Middle frontal gyrus (tissue), 1 donor: ENCODE data around the gene HECTD1.
"Not testable (repeated sequence)": the region's sequence is repeated elsewhere in the genome, so short reads cannot be mapped to it uniquely, and the experiment has no call there.

Experiments used
- DNase-seq: peaks from one replicate; pipeline ENCODE4 v3.0.0-alpha.2; 2015; ENCODE audit warnings: low spot score; ENCODE audit errors: extremely low spot score

Gene HECTD1

DNA sequence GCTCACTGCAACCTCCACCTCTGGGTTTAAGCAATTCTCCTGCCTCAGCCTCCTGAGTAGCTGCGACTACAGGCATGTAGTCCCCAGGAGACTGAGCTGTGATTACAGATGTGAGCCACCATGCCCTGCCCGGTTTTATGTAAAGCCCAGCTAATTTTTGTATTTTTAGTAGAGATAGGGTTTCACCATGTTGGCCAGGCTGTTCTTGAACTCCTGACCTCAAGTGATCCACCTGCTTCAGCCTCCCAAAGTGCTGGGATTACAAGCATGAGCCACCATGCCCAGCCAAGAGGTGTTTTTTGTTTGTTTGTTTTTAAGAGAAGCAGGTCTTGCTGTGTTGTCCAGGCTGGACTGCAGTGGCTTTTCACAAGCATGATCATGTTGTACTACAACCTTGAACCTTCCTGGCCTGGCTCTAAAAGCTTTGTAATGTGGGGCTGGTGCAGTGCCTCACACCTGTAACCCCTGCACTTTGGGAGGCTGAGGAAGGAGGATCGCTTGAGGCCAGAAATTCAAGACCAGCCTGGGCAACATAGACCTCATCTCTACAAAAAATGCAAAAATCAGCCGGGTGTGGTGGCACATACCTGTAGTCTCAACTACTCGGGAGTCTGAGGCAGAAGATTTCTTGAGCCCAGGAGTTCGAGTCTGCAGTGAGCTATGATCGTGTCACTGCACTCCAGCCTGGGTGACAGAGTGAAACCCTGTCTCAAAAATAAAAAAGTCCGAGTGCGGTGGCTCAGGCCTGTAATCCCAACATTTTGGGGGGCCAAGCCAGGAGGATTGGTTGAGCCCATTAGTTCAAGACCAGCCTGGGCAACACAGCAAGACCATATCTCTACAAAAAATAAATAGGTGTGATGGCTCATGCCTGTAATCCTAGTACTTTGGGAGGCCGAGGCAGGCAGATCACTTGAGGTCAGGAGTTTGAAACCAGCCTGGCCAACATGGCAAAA, 113.4 kb downstream of the HECTD1 start:
- not testable (repeated sequence) for DNase-seq

DNA sequence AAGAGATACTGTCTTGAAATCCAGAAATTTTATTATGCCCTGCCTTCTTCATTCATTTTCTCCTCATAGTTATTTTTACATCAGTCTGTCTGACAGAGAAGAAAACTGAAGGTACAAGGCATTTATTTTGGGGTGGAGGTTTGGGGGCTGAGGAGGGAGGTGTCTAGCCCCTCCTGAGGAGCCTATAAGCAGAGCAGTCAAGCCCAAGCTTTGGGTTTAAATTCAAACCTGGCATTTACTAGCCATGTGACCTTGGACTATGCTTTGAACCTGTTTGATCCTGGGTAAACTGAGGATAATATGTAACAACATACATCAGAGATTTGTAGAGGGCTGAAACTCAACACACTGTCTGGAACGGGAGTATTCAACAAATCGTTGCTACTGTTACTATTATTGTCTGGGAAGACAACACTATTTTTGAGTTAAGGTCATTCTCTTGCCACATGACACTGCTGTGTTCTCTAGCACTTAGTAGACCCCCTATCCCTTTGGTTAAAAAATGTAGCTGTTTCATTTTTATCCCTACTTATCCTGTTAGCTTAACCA, 115.4 kb downstream of the HECTD1 start:
- no peak for DNase-seq

DNA sequence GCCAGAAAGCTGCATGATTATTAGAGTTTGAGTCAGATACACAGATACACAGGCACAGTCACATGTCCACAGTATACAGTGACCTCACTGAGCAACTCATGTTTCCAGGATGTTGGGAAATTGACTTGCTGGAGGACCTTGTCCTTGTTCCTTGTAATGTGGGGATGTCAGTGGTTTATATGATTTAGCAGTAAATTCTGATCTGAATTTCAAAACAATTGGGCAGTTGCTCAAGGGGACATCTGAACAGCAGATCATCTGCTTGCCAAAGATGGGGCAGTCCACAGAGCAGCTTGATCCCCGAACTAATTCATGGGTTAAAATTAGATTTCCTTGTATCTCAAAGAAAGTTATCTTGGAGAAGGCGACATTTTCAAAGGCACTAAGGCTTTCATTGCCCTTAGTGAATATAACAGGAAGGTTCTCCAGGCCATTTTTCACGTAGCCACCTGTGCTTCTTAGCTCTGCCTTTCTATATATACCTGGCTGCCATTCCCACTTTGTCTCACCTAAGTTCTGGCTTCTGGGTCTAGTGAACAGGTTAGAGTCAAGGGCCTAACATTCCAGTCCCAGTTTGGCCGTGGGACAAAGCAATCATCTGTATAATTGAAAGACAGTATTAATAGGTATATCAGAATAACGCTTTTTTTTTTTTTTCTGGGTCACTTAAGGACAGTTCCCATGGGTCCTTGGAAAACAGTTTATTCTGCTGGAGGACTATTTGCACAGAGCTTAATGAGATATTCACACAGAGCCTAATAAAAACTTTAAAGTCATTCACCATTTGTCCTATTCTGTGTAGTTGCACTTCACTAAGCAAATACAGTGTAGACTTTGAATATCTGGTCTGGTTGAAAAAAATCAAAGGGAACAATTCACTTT, 116.5 kb downstream of the HECTD1 start:
- no peak for DNase-seq

DNA sequence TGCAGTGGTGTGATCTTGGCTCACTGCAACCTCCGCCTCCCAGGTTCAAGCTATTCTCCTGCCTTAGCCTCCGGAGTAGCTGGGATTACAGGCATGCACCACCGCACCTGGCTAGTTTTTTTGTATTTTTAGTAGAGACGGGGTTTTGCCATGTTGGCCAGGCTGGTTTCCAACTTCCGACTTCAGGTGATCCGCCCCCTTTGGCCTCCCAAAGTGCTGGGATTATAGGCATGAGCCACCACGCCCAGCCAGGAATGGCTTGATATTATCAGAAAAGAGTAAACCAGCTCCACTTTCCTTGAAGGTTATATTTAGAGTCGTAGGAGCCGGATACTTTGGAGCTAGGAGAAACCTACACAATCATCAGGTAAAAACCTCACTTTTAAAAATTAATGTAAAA, 121.1 kb downstream of the HECTD1 start:
- DNase-seq = not testable (repeated sequence)

DNA sequence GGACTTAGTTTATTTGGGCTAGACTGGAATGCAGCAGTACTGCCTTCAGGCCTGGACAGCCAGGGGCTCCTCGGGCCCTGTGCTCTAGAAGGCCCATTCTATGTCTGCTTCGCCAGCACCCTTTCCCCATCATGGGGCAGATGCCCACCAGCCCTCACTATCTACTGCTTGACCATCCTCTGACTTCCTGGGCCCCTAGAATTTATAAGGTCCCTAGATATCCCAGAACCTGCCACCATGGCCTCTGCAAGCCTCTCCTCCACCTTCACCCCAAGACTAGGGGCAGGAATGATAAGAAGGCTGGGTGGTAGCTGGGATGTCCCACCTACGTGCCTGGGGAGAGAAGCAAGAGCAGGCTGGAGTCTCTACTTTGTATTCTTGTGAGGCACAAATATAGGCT, 122.6 kb downstream of the HECTD1 start:
- DNase-seq = no peak

DNA sequence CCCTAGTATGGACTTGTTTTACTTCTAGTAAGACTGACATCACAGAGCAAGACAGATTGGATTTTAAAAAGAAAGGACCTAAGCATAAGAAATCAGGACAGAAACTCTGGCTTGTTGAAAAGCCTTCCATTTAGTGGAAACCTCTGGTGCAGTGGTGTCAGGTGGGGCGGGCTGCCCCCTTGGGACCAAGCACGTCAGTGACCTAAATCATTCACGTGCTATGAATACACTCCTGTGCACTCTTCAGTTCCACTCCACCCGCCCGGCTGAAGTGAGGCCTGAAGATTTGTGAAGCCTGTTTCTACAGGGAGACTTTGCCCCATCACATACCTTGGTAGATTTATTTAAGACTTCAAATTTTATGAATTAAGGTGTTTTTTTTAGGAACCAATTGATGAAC, 123.2 kb downstream of the HECTD1 start:
- no peak for DNase-seq

DNA sequence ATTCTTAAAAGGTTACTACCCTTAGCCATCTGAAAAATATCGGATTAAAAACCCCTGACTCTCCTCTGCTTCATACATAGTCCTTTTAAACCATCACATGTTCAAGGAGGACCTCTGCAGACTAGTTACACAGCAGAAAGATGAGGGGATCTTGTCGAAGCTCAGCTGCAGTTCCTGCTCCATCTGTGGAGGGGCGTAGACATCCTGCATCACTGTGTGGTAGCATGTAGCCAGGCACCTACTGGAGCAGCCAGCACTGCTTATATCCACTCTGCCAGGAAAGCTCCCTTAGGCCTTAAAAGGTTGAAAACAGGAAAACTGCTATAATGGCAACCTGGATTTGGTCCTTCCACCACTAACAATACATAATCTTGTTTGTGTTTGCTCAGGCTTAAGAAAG, 123.8 kb downstream of the HECTD1 start:
- no peak for DNase-seq

DNA sequence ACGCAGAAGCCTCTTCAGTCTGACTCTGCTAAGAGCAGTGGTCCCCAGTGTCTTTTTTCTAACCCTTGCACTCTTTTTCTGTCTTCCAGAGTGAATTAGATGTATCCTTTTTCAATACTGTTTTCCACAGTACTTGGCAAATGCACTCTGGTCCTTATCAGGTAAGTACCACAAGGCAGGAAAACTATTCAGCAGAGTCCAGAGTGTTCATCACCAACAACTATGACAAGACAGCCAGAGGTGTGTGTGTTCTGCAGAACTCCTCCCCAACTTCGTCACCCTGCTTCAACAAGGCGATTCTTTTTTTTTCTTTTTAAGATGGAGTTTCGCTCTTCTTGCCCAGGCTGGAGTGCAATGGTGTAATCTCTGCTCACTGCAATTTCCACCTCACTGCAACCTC, 127.1 kb downstream of the HECTD1 start:
- DNase-seq = no peak

DNA sequence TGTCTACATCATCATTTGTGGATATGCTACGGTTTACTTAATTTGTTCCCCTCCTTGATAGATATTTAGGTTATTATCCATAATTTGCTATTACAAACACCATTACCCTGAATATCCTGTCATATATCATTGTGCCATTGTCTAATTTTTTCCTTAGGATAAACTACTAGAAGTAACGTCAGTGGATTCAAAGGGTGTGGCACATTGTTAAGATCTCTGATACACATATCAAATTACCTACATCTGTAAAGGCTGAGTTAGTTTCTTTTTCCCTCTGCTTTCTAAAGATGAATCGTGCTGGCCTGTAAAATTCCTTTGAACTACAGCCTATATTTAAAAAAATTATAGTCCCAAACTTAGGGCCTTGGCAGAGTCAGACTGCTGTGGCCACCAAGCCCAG, 127.5 kb downstream of the HECTD1 start:
- DNase-seq = no peak

DNA sequence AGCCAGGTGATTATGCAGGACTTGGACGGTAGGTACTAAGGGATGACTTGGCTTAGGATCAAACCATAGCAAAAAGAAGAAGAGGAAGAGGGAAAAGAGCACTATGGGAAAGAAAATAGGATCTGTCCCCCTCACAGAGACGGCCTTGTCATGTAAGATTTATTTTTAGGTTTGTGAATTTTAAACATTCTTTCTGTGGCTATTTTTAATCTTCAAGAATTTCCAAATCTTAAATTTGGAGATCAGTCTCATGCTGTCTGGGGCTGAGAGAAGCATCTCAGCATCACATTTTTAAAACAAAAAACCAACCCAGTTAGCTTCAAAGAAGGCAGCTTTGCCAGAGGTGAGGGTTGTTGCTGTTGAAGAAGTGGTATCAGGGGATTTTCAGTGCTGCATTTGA, 128.8 kb downstream of the HECTD1 start:
- no peak for DNase-seq

DNA sequence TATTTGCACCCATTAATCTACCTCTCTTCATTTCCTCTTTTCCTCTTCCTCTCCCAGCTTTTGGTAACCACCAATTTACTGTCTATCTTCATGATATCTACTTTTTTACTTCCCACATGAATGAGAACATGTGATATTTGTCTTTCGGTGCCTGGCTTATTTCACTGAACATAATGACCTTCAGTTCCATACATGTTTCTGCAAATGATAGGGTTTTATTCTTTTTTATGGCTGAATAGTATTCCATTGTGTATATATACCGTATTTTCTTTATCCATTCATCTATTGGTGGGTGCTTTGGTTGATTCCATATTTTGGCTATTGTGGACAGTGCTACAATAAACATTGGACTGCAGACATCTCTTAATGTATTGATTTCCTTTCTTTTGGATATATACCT, 132.4 kb downstream of the HECTD1 start:
- no peak for DNase-seq

DNA sequence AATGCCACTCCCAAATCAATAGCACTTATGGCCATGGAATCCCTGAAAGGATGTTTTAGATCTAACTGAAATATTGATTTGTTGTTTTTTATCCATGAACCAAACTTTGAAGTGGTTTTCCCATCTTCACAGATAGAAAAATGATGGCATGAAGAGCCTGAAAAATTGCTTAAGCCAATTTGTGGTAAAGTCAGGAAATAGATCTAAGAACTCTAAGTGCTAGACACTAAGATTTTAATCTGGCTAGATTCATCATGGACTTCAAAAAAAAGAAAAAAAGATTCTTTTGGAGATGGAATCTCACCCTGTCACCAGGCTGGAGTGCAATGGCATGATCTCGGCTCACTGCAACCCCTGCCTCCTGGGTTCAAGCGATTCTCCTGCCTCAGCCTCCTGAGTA, 136.4 kb downstream of the HECTD1 start:
- DNase-seq = no peak

DNA sequence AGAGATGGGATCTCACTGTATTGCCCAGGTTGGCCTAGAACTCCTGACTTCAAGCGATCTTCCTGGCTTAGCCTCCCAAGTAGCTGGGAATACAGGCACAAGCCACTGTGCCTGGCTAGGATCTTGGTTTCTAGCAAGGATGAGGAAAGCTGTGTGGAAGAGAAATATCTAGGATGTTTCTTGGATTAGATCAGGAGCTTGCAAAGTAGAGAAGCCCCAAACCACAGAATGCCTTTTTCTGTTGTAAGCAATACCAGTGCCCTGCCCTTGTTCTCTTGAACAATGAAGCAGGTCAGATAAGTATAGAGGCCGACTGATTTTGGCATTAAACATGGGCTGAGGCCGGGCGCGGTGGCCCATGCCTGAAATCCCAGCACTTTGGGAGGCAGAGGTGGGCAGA, 137.2 kb downstream of the HECTD1 start:
- no peak for DNase-seq

DNA sequence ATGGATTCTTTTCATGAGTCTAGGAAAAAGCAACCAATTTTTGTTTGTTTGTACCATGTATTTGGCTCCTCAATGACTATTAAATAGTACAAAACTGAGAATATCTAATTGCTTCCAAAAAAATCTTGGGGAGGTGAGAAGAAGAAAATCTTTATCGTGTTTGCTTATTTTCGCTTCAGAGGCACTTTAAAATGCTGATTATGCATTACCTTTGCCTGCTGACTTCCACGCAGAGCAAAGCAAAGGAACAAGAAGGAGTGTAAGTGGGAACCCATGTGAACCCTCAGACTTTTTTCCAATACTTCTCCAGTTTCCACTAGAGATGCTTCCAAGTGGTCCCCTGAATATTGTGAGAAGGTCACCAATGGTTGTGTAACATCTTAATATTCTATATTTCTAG, 138.2 kb downstream of the HECTD1 start:
- DNase-seq = no peak

DNA sequence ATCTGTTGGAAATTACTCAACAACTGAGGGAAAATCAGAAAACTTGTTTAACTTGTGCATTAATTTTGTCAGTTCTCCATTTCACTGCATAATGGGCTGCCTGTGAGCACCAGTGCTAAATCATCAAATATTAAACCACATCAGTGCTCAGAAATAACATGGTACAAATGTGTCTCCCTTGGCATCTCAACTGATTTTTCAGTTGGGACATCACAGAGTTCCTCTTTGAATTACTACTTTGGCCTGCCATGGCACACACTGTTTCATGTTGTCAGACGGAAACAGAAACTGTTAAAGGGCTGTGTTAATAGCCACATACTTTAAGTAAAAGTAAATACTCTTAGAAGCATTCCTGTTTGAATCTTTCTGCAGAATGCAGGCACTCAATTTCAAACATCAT, 139.4 kb downstream of the HECTD1 start:
- DNase-seq = no peak

DNA sequence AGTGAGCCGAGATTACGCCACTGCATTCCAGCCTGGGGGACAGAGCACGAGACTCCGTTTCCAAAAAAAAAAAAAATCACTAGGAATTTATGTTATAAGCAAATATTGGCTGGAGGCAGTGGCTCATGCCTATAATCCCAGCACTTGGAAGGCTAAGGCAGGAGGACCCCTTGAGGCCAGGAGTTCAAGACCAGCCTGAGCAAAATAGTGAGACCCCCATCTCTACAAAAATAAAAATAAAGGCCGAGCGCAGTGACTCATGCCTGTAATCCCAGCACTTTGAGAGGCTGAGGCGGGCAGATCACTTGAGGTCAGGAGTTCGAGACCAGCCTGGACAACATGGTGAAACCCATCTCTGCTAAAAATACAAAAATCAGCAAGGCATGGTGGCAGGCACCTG, 144.7 kb downstream of the HECTD1 start:
- DNase-seq = not testable (repeated sequence)

DNA sequence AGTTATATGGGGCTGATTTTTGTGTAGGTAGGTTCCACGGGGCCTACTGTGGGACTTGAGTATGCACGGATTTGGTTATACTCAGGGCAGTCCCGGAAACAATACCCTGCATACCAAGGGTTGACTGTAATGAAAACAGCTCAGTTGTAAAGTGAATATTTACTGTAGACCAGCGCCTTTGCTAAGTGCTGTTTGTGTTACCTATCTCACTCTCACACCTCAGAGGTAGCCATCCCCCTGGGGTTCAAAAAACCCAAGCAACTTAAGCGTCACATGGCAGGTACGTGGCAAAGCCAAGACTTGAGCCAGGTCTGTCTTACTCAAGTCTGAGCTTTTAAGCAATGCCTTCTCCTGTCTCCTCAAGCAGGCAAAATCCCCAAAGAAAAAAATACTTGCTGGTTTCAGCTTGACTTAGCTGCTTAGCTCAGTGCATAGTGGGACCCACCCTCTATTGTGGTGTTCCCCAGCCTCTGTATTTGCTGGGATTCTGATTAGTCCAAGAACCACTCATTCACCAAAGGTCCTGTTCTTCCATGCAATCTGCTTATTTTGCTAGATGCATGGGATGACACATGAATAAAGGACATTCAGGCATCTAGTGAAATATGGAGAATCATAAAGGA, 147.2 kb downstream of the HECTD1 start:
- DNase-seq = no peak

DNA sequence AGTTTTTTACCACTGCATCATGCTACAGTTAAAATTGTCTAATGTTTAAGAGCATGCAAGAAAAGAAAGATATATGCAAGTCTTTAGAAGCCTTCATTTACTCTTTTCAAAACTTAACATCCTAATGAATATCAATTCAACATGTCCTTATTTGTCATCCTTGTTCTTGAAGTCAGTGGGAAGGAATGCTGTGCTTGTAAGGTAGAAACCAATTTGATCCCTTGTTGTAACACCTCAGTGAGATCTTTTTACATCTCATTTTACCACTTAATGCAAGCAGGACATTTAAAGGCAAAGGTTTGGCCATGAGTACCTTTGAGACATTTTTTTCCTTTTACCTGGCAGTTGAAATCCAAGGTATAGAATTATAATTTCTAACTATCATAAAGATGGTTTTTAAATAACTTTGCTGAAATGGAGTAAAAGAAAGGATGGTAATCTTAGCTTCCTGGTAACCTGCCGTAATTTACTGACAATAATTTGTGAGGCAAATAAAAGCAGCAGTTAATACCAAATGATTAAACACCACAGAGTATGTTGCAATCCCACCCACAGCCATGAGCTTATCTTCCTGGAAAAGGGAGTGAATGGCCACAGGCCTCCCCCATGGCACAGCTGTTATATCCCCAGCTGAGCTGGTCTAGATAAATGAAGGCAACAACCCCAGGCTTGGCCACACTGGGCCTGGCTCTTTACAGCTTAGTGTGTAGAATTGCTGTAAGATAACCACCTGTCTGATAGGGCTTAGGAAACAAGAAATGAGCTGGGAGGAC, 148.3 kb downstream of the HECTD1 start:
- DNase-seq = no peak

DNA sequence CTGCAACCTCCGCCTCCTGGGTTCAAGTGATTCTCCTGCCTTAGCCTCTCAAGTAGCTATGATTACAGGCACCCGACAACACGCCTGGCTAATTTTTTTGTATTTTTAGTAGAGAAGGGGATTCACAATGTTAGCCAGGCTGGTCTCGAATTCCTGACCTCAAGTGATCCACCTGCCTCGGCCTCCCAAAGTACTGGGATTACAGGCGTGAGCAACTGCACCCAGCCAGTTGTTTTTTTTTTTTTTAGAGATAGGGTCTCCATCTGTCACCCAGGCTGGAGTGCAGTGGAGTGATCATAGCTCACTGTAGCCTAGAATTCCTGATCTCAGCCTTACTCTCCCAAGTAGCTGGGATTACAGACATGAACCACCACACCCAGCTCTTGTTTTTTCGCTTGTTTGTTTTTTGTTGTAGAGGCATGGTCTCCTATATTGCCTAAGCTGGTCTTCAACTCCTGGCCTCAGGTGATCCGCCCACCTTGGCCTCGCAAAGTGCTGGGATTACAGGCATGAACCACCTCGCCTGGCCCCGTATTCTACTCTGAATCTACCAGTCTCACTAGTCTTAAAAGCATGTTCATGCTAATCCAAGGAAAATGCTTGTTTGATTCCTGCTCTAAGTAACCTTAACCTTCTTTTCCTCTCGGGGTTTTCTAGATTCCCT, 149.8 kb downstream of the HECTD1 start:
- no peak for DNase-seq

DNA sequence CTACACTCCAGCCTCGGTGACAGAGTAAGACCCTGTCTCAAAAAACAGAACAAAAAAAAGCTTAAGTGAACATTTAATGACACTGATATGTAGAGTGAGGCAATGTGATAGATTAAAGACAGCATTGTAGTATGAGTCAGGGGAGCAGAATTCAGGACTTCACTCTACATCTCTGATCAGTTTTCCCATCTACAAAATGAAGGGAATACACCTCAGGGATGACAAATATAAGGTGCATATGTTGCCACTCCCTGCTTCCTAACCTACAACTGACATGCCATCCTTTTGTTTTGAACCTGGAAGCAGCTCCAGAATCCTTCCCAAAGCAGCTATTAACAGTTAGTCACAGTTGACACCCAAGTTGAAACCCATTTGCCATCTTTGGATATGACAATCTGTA, 150.6 kb downstream of the HECTD1 start:
- no peak for DNase-seq
